ENCODE data around the gene ALDH2.
"Not testable (repeated sequence)": the region's sequence is repeated elsewhere in the genome, so short reads cannot be mapped to it uniquely, and the experiment has no call there.

ALDH2 gene

DNA sequence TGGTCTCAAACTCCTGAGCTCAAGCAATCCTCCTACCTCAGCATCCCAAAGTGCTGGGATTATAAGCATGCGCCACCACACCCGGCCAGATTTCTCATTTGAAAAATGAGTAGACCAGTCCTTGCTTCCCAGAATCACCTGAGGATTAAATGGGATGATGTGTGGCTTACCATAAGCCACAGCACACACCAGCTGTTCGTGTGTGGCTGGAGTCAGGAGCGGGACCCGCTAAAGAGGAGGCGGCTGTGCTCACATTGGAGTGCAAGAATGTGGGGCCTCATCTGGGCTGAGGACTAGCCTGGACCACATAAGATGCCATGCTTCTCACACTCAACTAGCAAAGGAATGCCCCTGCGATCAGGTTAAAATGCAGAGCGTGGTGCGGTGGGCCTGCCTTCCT lies 6.7 kb upstream of the ALDH2 start:
- no peak for DNase-seq

DNA sequence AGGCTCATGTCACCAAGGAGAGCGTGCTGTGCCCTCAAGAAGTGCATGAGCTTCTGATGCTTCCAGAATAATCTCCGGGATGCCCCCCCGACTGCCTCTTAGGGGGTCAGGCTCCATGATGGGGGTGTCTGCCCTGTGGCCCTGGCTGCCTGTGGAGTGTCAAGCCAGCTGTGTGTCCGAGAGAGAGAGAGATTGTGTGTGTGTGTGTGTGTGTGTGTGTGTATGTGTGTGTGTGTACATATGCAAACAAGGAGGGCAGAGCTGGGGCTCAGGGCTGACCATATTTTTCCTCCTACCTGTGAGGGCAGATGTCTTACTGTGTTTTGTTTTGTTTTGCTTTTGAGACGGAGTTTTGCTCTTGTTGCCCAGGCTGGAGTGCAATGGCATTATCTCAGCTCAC lies 5.6 kb upstream of the ALDH2 start:
- DNase-seq = no peak

DNA sequence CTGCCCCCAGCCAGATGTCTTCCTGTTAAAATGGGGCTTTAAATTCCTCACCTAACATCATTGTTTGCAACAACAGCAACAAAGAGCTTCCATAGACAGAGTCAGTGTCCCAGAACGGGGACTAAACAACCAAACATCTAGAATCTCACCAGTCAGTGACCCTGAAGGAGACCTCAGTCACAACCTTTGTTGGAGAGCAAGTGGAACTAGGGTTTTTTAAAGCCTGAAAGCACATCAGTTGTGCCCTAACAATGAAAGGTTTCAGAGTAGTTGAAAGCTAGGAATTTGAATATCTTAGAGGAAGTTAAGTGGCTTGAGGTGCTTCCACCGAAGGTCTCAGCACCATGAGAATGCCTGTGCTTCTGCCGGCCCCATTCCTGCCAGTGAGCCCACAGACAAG lies 5.0 kb upstream of the ALDH2 start:
- no peak for DNase-seq

DNA sequence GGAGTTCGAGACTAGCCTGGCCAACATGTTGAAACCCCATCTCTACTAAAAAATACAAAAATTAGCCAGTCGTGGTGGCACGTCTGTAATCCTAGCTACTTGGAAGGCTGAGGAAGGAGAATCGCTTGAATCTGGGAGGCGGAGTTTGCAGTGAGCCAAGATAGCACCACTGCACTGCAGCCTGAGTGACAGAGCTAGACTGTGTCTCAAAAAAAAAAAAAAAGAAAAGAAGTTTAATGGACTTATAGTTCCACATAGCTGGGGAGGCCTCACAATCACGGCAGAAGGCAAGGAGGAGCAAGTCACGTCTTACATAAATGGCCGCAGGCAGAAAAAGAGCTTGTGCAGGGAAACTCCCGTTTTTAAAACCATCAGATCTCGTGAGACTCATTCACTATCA lies 3.2 kb upstream of the ALDH2 start:
- not testable (repeated sequence) for DNase-seq

DNA sequence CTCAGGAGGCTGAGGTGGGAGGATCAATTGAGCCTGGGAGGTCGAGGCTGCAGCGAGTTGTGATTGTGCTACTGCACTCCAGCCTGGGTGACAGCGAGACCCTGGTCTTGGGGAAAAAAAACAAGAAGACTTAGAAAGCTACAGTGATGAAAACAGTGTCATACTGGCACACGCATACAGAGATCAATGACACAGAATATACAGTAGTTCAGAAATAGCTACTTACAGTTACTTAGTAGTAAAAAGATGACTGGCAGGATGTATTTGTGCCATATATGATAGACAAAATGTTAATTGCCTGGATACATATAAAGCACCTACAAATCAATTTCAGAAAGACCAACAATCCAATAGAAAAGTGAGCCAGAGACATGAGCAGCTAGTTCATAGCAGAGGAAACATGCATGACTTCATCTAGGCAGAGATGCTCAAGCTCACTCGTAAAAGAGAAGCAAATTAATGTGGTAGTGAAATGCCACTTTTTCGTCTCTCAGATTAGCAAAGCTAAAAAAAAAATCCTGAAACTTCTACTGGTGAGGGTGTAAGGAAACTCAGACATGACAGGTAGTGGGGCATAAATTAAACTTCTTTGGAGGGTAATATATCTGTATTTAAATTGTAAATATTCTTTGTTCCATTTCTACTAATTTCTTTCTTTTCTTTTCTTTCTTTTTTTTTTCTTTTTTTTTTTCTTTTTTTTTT lies 2.5 kb upstream of the ALDH2 start:
- no peak for DNase-seq

GRCh38 chr12:111767362-111768158 lies 827 bp downstream of the ALDH2 start:
- no peak for DNase-seq

GRCh38 chr12:111768159-111768895 lies 1.6 kb downstream of the ALDH2 start:
- DNase-seq = no peak

GRCh38 chr12:111769599-111769998 lies 2.9 kb downstream of the ALDH2 start:
- no peak for DNase-seq

DNA sequence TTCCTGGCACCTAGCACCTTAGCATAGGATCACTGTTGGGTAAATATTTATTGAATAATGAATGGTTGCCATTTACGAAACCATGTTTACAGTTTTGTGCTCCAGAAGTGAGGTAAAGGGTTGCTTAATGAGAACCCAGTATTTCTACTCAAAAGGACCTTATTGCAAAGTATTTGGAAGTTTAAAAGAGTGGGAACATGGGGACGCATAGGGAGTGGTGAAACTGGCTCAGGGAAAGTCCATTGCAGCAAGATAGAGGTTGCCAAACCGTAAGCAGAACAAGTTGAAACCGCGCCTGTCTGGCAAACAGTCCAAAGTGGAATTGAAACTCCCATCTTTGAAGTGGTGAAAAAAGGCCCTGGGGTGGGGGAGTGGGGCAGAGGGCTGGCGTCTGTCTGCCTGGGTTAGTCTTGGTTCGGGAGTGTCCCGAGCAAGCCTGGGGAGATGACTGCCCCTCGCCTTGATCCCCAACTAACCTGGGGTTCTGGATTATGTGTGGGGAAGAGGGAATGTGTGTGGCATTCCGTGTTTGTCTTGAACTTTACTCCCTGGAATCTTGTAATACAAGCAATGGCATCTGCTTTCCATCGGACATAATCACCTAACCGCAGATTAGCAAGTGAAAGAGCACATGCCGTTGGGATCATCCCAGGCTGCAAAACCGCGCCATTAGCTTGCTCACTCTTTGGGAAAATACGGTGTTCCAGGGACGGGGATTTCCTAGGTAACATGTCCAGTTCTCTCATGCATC lies 7.2 kb downstream of the ALDH2 start:
- no peak for DNase-seq

DNA sequence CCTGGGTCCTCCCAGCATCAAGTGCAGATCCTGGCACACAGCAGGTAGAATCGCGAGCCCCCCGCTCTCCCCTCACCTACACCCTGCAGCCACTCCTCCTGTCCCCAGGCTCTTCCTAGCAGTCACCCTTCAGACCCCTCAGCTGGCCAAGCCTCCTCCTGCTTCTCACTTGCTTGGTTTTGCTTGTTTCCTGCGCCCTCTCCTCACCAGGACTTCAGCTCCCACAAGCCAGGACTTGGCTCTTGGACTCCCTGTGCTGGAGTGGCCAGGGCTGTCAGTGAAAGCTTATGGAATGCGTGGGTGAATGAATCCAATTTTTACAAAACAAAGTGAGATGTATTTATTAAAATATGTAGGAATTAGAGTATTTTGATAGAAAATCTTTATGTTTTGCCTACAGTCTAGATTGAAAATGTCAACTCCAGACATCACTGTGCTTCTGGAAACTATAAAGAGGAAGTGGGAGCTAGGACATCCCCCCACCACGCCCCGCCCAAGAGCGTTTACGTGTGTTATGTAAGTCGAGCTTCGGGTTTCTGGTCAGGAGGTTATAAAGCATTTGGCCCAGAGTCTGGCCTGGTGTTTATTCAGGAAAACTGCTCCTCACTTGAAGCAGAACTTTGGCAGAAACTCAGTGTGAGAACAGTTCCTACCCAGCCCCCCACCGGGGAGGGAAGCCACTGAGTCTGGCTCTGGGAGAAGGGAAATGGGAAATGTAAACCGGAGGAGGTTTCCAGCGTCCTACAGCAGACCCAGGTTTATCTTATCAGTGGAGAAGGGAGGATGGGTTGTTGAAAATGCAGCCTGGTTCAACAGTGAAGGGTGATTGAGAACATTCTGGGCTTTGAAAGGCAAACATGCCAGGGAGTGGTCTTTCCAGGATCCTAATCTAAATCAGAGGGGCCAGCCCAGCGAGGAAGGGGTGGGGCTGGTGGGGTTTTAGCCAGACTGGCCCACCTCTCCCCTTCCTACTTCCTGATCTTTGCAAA lies 8.8 kb downstream of the ALDH2 start:
- DNase-seq = no peak

GRCh38 chr12:111776836-111777344 lies 10.2 kb downstream of the ALDH2 start:
- no peak for DNase-seq

GRCh38 chr12:111777345-111778045 lies 10.8 kb downstream of the ALDH2 start:
- no peak for DNase-seq

DNA sequence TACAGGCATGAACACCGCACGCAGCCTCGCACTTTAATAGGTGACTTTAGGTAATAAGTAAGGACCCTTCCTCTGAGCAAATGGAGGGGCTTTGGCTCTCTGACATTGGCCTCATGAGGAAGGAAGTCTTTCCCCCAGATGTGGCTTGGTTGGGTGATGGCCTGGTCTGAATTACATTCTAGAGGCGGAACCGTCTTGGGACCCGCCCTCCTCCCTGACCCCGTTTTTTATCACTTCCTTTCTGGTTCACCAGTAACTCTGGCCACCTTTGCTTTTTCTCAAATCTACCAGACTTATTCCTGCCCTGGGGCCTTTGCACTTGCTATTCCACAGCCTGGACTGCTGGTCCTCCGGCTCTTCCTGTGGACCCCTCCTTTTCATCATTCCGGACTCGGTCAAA lies 13.4 kb downstream of the ALDH2 start:
- no peak for DNase-seq

DNA sequence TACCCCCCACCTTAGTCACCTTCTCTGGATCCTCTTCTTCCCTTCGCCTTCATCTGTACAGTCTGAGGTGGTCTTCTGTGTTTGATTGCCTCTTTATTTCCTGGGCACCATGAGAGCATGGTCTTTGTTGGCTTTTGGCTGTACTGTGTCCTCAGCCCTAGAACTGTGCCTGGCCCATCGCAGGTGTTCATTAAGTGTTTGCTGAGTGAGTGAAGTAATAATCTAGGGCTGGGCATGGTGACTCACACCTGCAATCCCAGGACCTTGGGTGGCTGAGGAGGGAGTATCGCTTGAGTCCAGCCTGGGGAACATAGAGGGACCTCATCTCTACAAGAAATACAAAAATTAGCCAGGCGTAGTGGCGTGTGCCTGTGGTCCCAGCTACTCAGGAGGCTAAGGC lies 13.9 kb downstream of the ALDH2 start:
- DNase-seq = no peak

DNA sequence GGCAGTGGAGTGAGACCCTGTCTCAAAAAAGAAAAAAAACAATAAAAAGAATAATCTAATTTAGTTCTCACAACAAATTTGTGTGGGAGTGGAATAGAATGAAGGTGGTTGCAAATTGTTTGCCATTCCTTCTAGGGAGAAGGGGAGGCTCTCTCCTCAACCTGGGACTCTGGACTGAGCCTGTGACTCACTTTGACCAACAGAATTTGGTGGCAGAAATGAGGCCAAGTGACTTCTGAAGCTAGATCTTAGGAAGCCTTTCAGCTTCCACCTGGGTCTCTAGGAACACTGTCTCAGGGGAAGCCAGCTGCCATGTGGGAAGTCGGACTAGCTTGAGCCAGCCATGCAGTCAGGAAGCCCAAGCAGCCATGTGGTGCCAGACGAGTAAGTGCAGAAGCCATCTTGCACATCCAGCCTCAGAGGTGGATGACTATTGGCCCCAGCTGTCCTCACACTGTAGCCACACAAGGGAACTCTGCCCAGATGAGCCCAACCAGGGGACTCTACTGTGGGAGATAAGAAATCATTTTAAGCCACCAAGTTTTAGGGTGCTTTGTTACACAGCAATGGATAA lies 14.4 kb downstream of the ALDH2 start:
- no peak for DNase-seq

GRCh38 chr12:111783046-111783445 lies 16.3 kb downstream of the ALDH2 start:
- no peak for DNase-seq

GRCh38 chr12:111784953-111785352 lies 18.2 kb downstream of the ALDH2 start:
- DNase-seq = no peak

GRCh38 chr12:111785651-111786050 lies 18.9 kb downstream of the ALDH2 start:
- no peak for DNase-seq

GRCh38 chr12:111788178-111788654 lies 21.5 kb downstream of the ALDH2 start:
- no peak for DNase-seq

DNA sequence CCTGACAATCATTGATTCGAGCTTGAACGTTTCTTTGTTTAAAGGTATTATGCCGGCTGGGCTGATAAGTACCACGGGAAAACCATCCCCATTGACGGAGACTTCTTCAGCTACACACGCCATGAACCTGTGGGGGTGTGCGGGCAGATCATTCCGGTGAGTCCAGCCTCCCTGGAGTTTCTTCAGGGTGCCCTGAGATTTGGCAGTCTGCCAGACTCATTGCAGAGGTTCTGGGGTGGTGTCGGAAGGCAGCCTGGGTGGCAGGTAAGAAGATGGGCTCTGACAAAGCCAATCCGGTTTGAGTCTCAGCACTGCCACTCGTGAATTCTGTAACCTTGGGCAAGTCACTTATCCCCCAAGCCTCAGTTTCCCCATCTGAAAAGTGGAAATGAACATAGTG lies 23.0 kb downstream of the ALDH2 start:
- DNase-seq = no peak

Data from cerebellar nuclear complex (tissue), 1 donor.